HL-60 (cell line): ENCODE results near the gene UBXN10.

Experiments used
- DNase-seq, 2 experiments: peaks; one replicate each; pipeline ENCODE4 v3.0.0-alpha.2; 2010 to 2020; ENCODE audit warnings: low read depth in 1 of 2, low spot score in 1 of 2
- H3K27ac ChIP-seq: fragments of 250-450 bp; sonication (Bioruptor Pico); replicated peaks from 2 replicates; pipeline ENCODE4 v1.5.1; 2020; ENCODE audit warnings: mild to moderate bottlenecking, moderate library complexity
- H3K27me3 ChIP-seq: fragments of 250-450 bp; sonication (Bioruptor Pico); 2 replicates; pipeline ENCODE4 v1.5.1; 2021; ENCODE audit warnings: mild to moderate bottlenecking, moderate library complexity; ENCODE audit not compliant: insufficient read depth, poor library complexity, severe bottlenecking
- H3K4me3 ChIP-seq: replicated peaks from 2 replicates; pipeline ENCODE4 v1.5.1; 2011; ENCODE audit warnings: mild to moderate bottlenecking, control low read depth, low read length; ENCODE audit not compliant: insufficient read depth
- CTCF ChIP-seq: IDR thresholded peaks from one replicate; pipeline ENCODE4 v1.5.1; 2011; ENCODE audit warnings: low read length, control low read depth, inconsistent platforms; ENCODE audit not compliant: insufficient read depth
- GABPA ChIP-seq: IDR thresholded peaks from 2 replicates; pipeline ENCODE4 v1.6.1; 2012; ENCODE audit warnings: low read depth
- POLR2AphosphoS5 ChIP-seq: IDR thresholded peaks from 2 replicates; pipeline ENCODE4 v1.6.1; 2012; ENCODE audit warnings: low read depth
- REST ChIP-seq: IDR thresholded peaks from 2 replicates; pipeline ENCODE4 v1.6.1; 2012; ENCODE audit warnings: low read depth; ENCODE audit not compliant: insufficient replicate concordance
- SPI1 ChIP-seq: IDR thresholded peaks from 2 replicates; pipeline ENCODE4 v1.6.1; 2012; ENCODE audit warnings: low read depth, mild to moderate bottlenecking, borderline replicate concordance

UBXN10 gene

GRCh38 chr1:20137604-20138003, 48.3 kb upstream of the UBXN10 start:
- DNase-seq = no peak
- H3K27ac ChIP-seq = no peak overlapping the region
- no peak for TF ChIP-seq CTCF
- no peak for TF ChIP-seq GABPA
- no peak for TF ChIP-seq SPI1
- no peak for TF ChIP-seq REST
- no peak for TF ChIP-seq POLR2AphosphoS5
- no peaks in the 10 kb centered on the region for H3K27me3 ChIP-seq
- no peak overlapping the region for H3K4me3 ChIP-seq

DNA sequence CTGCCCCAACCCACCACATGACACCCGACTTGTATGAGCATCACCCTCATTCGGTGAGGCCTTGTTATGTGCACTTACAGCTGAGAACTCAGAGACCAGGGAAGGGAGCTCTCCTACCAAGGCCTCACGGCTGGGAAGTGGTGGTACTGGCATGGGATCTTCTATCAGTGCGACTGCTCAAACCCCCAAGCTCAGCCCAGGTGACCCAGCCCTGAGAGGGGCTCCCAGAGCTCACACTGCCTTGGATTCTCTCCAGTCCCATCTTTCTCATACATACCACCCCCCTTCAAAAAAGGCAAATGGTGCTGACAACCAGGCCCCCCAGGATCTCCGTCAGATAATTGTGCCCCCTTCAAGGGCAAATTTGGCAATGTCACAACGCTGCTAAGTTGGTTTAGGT, 47.5 kb upstream of the UBXN10 start:
- TF ChIP-seq GABPA (no peak), REST (no peak), CTCF (no peak)
- Histone ChIP-seq H3K27me3 (no peaks in the 10 kb centered on the region), H3K4me3 (no peak overlapping the region), H3K27ac (no peak overlapping the region)
- DNase-seq = no peak

DNA sequence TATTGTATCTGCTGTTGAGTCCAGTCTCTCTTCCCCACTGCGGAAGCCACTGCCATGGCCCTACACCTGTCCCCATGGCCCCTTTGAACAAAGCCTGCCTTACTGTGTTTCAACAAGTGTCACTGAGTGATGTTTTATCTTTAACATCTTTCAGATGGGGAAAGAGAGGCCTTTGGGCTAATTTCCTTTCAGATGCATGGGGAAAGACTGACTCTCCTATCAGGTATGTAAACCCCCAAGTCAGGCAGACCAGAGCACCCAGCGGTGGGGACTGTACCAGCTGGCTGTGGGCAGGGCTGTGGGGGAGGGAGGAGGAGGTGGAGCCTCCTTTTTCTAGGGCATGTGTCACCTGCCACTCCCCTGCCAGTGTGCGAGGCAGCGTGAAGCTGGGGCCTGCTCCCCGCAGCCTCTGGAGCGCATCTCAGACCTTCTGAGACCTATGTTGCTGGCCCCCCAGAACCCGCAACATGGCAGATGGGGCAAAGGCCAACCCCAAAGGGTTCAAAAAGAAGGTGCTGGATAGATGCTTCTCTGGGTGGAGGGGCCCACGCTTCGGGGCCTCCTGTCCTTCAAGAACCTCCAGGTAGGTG, 46.8 kb upstream of the UBXN10 start, which contains the start of gene PLA2G2F:
Gene PLA2G2F (plus strand): TSS at position 363 of the 590 bp plus-strand sequence. CDS start 105 bp downstream, at position 468.
- no peaks in the 10 kb centered on the region for H3K27me3 ChIP-seq
- DNase-seq = no peak
- TF ChIP-seq GABPA (no peak), SPI1 (no peak), POLR2AphosphoS5 (no peak), CTCF (no peak), REST (no peak)
- H3K4me3 ChIP-seq = no peak within 1 kb of the TSS
- H3K27ac ChIP-seq = no peak within 1 kb of the TSS
